ENCODE data around the gene ZC3H7B.

- TF ChIP-seq CTCF (conservative IDR thresholded peaks at IDR 0.05; ENCODE audit: low read length) (no peak), EZH2phosphoT487 (IDR thresholded peaks at IDR 0.05; ENCODE audit: borderline replicate concordance) (no peak)
Measured at GRCh38 chr22:41362615-41363014, 61.3 kb downstream of the ZC3H7B start.
